A549 (cell line): ENCODE results near the gene MAP2K7.

Experiments
- BCL3 ChIP-seq: fragments of >200 bp; sonication (Bioruptor Twin); formaldehyde crosslinking; IDR thresholded peaks from 3 replicates; pipeline ENCODE4 v1.6.1; 2016
- CTCF ChIP-seq: fragments of >200 bp; sonication (Bioruptor Twin); formaldehyde crosslinking; IDR thresholded peaks from 3 replicates; pipeline ENCODE4 v1.5.1; 2016
- EP300 ChIP-seq, 2 experiments: fragments of >200 bp; sonication (Bioruptor Twin); formaldehyde crosslinking; IDR thresholded peaks; 2 replicates in 1 of 2; 3 replicates in 1 of 2; pipeline ENCODE4 v1.6.1; 2016 to 2017
- JUN ChIP-seq, 2 experiments: fragments of >200 bp; sonication (Bioruptor Twin); formaldehyde crosslinking; IDR thresholded peaks; 2 replicates in 1 of 2; 3 replicates in 1 of 2; pipeline ENCODE4 v1.6.1; 2016 to 2017
- MAFK ChIP-seq: fragments of 450-650 bp; IDR thresholded peaks from 2 replicates; pipeline ENCODE4 v1.6.1; 2014; ENCODE audit not compliant: partially characterized antibody
- MAX ChIP-seq: IDR thresholded peaks from 2 replicates; pipeline ENCODE4 v1.6.1; 2012
- PBX3 ChIP-seq: IDR thresholded peaks from 2 replicates; pipeline ENCODE4 v1.6.1; 2012
- SREBF2 ChIP-seq: fragments of 450-650 bp; IDR thresholded peaks from 2 replicates; pipeline ENCODE4 v1.6.1; 2014; ENCODE audit warnings: mild to moderate bottlenecking, moderate library complexity
- USF2 ChIP-seq: fragments of 450-650 bp; IDR thresholded peaks from 2 replicates; pipeline ENCODE4 v1.6.1; 2014; ENCODE audit warnings: antibody characterized with exemption

- TF ChIP-seq MAFK (no peak), CTCF (no peak), EP300 (IDR thresholded peaks at IDR 0.05) (no peak), SREBF2 (no peak), BCL3 (no peak), MAX (no peak), USF2 (no peak), PBX3 (no peak), JUN (IDR thresholded peaks at IDR 0.05) (no peak)
Observed at GRCh38 chr19:7927605-7928333, 24.1 kb downstream of the MAP2K7 start.
